HG03442 (cell line): ENCODE data around the gene KRT74.
"Not testable (repeated sequence)": the region's sequence is repeated elsewhere in the genome, so short reads cannot be mapped to it uniquely, and the experiment has no call there.

Experiments used
- ATAC-seq: cut with Tn5 transposase; IDR thresholded peaks from one replicate; pipeline ENCODE4 v1.9.1; 2021; ENCODE audit warnings: mild to moderate bottlenecking, moderate library complexity; ENCODE audit not compliant: unreplicated experiment

Gene KRT74

GRCh38 chr12:52603314-52603713, 29.7 kb upstream of the KRT74 start:
- no peak for ATAC-seq

- no peak for ATAC-seq
Observed at GRCh38 chr12:52602552-52602951, 28.9 kb upstream of the KRT74 start.

DNA sequence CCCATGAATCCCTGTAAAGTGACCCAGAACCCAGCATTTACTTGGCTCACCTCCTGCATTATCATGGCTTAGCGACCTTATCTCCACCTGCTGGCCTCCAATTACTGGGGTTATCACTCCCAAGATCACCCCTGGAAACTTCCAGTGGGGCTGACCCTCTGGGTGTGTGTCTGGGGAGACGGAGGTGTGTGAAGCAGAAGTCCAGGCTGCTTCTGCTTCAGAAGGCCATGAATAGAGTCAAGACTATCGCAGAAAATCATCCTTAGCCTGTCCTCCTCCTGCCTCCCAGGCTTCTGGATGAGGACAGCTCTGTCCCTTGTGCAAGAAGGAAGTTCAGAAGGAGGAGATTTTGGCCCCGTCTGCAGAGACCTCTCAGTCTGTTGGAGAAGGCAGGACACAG, 28.0 kb upstream of the KRT74 start:
- ATAC-seq: no peak

- no peak for ATAC-seq
Observed at GRCh38 chr12:52600941-52601481, 27.4 kb upstream of the KRT74 start, which contains the start of gene KRT72. KRT72 (minus strand) TSS chr12:52601463; CDS start chr12:52601452, 11 bp downstream.

- no peak for ATAC-seq
Observed at GRCh38 chr12:52600475-52600874, 26.8 kb upstream of the KRT74 start.

- ATAC-seq: no peak
Observed at GRCh38 chr12:52600071-52600470, 26.4 kb upstream of the KRT74 start.

DNA sequence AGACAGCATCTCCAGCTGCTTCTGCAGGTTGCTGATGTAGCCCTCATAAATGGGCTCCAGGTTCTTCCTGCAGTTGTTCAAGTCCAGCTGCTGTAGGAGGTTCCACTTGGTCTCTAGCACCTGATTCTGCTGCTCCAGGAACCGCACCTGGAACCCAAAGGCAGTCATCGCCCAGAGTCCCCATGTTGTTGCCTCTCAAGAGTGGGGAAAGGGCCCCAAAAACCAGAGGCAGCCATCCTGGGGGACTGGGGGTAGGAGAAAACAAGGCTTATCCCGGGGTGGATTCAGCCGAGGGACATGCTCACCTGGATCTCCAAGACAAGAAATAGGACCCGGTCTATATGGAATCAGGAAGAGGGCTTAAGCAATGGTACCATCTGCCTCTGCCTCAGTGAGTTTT, 25.3 kb upstream of the KRT74 start:
- ATAC-seq: no peak

DNA sequence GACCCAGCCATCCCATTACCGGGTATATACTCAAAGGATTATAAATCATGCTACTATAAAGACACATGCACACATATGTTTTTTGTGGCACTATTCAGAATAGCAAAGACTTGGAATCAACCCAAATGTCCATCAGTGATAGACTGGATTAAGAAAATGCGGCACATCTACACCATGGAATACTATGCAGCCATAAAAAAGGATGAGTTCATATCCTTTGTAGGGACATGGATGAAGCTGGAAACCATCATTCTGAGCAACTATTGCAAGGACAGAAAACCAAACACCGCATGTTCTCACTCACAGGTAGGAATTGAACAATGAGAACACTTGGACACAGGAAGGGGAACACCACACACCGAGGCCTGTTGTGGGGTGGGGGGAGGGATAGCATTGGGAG, 20.6 kb upstream of the KRT74 start:
- ATAC-seq: not testable (repeated sequence)

GRCh38 chr12:52591521-52591920, 17.9 kb upstream of the KRT74 start:
- ATAC-seq: no peak

- no peak for ATAC-seq
Observed at GRCh38 chr12:52590021-52590420, 16.4 kb upstream of the KRT74 start.

DNA sequence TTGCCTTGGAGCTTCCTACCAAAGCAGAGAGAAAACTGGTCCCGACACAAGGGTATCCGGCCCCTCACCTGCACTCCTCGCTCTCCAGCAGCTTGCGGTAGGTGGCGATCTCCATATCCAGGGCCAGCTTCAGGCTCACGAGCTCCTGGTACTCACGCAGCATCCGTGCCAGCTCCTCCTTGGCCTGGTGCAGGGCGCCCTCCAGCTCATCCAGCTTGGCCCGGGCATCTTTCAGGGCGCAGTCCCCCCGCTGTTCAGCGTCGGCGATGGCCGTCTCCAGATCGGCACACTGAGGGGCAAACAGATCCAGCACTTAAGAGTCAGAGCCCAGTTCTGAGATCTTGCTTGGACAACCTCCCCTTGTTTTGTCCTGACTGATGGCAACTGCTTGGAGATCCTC, 13.9 kb upstream of the KRT74 start:
- no peak for ATAC-seq

DNA sequence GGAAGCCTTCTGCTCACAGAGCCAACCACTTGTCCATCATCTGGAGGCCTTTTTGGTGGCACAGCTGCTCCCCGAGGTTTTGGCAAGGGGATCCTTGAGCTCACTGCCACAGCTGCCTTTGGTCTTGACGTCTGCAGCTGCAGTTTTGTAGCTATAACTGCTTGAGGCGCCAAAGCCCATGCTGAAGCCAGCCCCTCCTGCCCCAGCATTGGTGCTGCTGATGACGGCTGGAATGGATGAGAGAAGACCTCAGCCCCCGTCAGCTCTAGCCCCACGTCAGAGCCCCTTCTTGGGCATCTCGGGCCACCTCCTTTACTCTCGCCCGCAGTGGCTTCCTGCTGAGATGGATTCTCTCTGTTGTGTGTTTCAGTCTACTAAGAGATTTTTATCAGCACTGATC, 12.3 kb upstream of the KRT74 start:
- ATAC-seq: no peak

GRCh38 chr12:52585066-52585465, 11.4 kb upstream of the KRT74 start:
- no peak for ATAC-seq

- ATAC-seq: no peak
Observed at GRCh38 chr12:52584156-52584682, 10.6 kb upstream of the KRT74 start.

- ATAC-seq: no peak
Observed at GRCh38 chr12:52582971-52583456, 9.4 kb upstream of the KRT74 start.

DNA sequence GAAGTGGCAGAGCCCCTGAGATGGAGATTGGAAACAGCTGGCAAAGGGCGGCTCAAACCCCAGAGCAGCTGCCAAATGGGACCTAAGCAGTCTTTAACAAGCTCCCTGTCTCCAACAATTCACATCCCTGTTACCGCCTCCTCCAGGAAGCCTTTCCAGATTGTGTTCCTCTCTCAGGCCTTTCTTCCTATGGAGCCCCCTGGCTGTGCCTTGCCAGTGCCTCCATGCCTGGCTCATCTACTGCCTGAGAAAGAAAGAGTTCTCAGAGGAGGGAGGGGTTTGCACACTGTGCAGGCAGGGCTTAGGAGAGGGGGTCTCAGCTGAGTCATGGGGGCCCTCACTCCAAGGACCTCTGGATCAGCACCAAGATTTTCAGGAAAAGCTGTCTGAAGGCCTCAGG, 8.8 kb upstream of the KRT74 start:
- no peak for ATAC-seq

GRCh38 chr12:52581481-52581880, 7.8 kb upstream of the KRT74 start:
- no peak for ATAC-seq

DNA sequence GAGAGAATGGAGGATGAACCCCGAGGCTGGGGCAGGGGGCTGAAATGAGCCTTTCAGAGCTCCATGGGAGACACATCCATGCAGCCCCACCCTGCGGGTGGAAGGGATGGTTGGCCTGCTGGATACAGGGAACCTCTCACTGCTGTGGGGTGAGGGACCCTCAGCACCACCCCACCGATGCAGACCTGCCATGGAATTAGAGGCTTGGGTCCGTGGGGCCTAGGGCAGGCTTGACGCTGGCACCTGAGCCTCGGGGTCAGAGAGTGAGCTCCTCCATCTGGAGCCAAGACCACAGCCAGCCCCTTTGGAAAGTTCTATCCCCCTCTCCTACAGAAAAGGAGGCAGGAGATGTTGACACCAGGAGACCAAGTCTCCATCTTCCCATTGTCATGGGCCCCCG, 7.4 kb upstream of the KRT74 start:
- no peak for ATAC-seq

DNA sequence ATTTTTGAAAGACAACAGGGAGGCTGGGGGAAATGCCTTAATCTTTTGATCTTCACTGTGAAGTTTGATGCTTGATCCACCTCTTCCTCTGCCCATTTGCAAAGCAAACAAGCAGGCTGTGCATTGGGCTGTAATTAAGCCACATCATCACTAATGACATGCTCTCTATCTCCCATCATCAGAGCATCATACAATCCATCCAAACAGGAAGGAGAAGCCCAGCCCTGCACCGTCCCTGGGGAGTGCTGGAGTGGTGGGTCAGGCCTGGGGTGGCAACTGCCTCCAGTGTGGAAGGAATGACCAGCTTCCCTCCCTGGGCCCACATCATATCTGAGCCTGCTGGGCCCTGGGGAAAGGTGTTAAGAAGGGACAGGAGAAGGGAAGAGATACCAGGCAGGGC, 6.9 kb upstream of the KRT74 start:
- no peak for ATAC-seq

- no peak for ATAC-seq
Observed at GRCh38 chr12:52579468-52580465, 6.1 kb upstream of the KRT74 start.

GRCh38 chr12:52578469-52578868, 4.8 kb upstream of the KRT74 start:
- ATAC-seq: no peak

GRCh38 chr12:52577316-52577715, 3.7 kb upstream of the KRT74 start:
- ATAC-seq: no peak
